ENCODE measurements around the gene ACTC1. TPM values are rescaled to one million over a fixed set of nuclear protein-coding genes. Genes with fewer than 3 reads are reported as not detected.

Gene ACTC1
- total RNA-seq: 1,126 TPM

DNA sequence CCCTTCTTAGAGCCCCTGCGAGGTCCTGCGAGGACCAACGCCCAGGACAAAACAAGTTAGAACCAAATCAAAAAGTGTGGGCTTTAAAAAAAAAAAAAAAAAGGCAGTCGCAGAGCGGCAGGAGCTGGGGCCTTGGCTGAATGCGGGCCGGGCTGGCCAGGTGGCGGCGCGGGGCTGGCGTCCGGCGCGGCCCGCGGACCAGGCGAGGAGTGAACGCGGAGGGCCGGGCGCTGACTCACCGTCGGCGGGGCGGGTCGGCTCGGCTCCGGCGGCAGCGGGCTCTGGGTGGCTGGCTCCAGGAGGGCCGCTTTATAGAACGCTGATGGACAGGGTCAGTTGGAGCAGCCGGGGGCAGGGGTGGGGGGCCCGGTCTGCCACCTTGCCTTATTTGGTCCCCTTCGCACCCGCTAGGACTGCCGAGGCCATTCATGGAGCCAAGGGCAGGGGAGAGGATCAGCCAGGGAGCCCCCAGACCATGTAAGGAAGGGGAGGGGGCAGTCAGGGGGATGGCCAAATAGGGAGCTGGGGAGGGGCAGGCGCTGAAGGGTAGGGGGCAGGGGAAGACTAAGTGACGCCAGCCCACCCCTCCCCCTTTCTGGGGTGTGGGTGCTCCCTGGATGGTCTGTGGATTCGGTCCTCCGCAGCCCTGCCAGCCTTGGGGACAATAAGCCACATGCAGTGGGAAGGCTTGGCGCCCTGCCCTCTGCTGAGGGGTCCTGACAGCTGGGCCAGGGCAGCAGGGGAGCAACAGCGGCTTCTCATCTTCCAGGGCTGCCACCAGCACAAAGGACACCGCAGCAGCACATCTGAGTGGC is at the start of gene ACTC1:
Gene ACTC1 (minus strand): TSS at position 283 of the 815 bp plus-strand sequence. CDS start 741 bp downstream, outside the sequence.
- peak within 1 kb of the TSS; percentile 50 to 72 (median 66) for H3K4me3 ChIP-seq (ENCODE audit: low read length in 3 of 3)
- no peaks in the 10 kb centered on the region for H3K9me3 ChIP-seq (ENCODE audit: control insufficient read depth in 3 of 3, low read length in 3 of 3)
- H3K9ac ChIP-seq (ENCODE audit: low read depth in 1 of 3, low read length in 3 of 3): peak within 1 kb of the TSS; percentile 62 to 85 (median 76)
- peaks cover 15 to 37% (median 22%) of the 10 kb centered on the region in 3 donors for H3K4me1 ChIP-seq (ENCODE audit: control insufficient read depth in 3 of 3, insufficient read depth in 3 of 3, low read length in 3 of 3)
- peaks cover 0 to 26% (median 8%) of the 10 kb centered on the region in 3 donors for H3K36me3 ChIP-seq (ENCODE audit: control insufficient read depth in 3 of 3, insufficient read depth in 3 of 3, low read length in 3 of 3)
- peaks cover 0 to 4% (median 0%) of the 10 kb centered on the region in 3 donors for H3K27me3 ChIP-seq (ENCODE audit: control insufficient read depth in 3 of 3, insufficient read depth in 3 of 3, low read length in 3 of 3)
- peak within 1 kb of the TSS; percentile 89 for H3K27ac ChIP-seq (ENCODE audit: low read depth, low read length)

DNA sequence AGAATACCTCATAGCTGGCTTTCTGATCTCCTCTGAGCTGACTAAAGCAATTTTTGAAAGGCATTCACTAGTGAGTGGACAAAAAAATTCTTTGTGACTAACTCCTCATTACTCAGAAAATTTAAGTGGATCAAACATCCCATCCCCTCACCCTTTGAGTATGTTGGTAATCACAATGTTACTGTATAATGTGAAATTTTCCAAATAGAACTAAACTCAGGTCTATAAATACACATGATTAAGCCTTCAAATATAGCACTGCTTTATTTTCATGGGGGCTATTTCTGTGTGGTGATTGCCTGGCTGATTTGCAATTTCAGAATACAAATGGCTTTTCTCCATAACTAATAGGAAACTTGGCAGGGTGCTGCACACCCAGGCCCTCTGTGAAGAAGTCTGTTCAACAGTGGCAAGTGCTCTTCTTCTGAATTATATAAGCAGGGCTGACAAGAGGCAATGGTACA is 45.9 kb upstream of the ACTC1 start:
- Histone ChIP-seq H3K27me3 (ENCODE audit: control insufficient read depth in 3 of 3, insufficient read depth in 3 of 3, low read length in 3 of 3) (no peaks in the 10 kb centered on the region), H3K9me3 (ENCODE audit: control insufficient read depth in 3 of 3, low read length in 3 of 3) (peaks cover 0 to 3% (median 3%) of the 10 kb centered on the region in 3 donors), H3K36me3 (ENCODE audit: control insufficient read depth in 3 of 3, insufficient read depth in 3 of 3, low read length in 3 of 3) (no peaks in the 10 kb centered on the region), H3K27ac (ENCODE audit: low read depth, low read length) (peak overlapping the region; percentile 58), H3K9ac (ENCODE audit: low read depth in 1 of 3, low read length in 3 of 3) (no peak overlapping the region), H3K4me1 (ENCODE audit: control insufficient read depth in 3 of 3, insufficient read depth in 3 of 3, low read length in 3 of 3) (peaks cover 0 to 5% (median 2%) of the 10 kb centered on the region in 3 donors), H3K4me3 (ENCODE audit: low read length in 3 of 3) (no peak overlapping the region)

DNA sequence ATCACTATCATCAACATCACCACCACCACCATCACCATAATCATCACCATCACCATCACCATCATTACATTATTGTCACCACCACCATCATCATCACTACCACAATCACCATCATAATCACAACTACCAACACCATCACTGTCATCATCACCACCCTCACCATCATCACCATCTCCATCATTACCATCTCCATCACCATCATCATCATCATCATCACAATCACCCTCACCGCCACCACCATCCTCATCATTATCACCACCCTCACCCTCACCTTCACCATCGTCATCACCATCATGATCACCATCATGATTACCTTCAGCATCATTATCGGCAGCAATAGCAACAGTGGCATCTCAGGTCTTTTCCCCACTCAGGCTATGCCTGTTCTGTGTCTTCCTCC is 42.9 kb upstream of the ACTC1 start:
- Histone ChIP-seq H3K4me3 (ENCODE audit: low read length in 3 of 3) (no peak overlapping the region), H3K27me3 (ENCODE audit: control insufficient read depth in 3 of 3, insufficient read depth in 3 of 3, low read length in 3 of 3) (no peaks in the 10 kb centered on the region), H3K36me3 (ENCODE audit: control insufficient read depth in 3 of 3, insufficient read depth in 3 of 3, low read length in 3 of 3) (no peaks in the 10 kb centered on the region), H3K9me3 (ENCODE audit: control insufficient read depth in 3 of 3, low read length in 3 of 3) (peaks cover 0 to 3% (median 3%) of the 10 kb centered on the region in 3 donors), H3K9ac (ENCODE audit: low read depth in 1 of 3, low read length in 3 of 3) (no peak overlapping the region), H3K4me1 (ENCODE audit: control insufficient read depth in 3 of 3, insufficient read depth in 3 of 3, low read length in 3 of 3) (peaks cover 0 to 5% (median 2%) of the 10 kb centered on the region in 3 donors), H3K27ac (ENCODE audit: low read depth, low read length) (peak overlapping the region; percentile 52)

DNA sequence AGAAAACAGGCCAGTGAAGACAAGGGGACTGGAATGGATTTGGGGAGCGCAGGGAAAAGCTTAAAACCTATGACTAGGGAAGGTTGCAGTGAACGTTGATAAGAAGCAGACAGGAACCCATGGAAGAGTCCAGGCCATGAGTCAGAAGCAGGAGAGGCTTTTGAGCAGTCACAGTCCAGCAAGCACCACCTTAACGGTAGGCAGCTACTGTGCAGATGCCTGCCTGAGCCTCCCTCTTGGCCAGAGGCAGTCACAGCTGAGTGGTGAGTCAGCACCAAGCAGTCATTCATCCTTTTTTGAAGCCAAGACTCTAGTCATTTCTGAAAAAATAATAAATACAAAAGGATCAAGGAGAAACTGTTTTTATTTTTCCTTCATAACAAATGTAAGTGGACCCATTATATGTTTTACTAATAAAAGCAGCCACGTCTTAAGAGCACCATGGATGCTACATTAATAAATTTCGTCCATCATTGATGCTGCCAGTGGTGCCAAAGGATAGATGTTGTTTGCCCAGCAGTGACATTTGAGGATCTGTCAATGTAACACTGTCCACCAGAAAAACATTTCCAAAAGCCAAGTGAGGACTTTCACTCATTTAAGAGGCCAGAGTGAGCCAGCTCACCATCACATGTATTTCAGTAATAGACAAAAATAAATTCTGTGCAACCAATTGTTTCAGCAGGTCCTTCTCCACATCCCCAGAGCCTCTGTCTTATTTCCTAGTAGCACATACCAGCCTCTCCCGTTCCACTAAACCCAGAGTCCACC is 42.1 kb upstream of the ACTC1 start:
- Histone ChIP-seq H3K9ac (ENCODE audit: low read depth in 1 of 3, low read length in 3 of 3) (no peak overlapping the region), H3K4me3 (ENCODE audit: low read length in 3 of 3) (no peak overlapping the region), H3K36me3 (ENCODE audit: control insufficient read depth in 3 of 3, insufficient read depth in 3 of 3, low read length in 3 of 3) (no peaks in the 10 kb centered on the region), H3K27me3 (ENCODE audit: control insufficient read depth in 3 of 3, insufficient read depth in 3 of 3, low read length in 3 of 3) (no peaks in the 10 kb centered on the region), H3K9me3 (ENCODE audit: control insufficient read depth in 3 of 3, low read length in 3 of 3) (peaks cover 0 to 3% (median 3%) of the 10 kb centered on the region in 3 donors), H3K27ac (ENCODE audit: low read depth, low read length) (peak overlapping the region; percentile 52), H3K4me1 (ENCODE audit: control insufficient read depth in 3 of 3, insufficient read depth in 3 of 3, low read length in 3 of 3) (peaks cover 0 to 5% (median 2%) of the 10 kb centered on the region in 3 donors)

DNA sequence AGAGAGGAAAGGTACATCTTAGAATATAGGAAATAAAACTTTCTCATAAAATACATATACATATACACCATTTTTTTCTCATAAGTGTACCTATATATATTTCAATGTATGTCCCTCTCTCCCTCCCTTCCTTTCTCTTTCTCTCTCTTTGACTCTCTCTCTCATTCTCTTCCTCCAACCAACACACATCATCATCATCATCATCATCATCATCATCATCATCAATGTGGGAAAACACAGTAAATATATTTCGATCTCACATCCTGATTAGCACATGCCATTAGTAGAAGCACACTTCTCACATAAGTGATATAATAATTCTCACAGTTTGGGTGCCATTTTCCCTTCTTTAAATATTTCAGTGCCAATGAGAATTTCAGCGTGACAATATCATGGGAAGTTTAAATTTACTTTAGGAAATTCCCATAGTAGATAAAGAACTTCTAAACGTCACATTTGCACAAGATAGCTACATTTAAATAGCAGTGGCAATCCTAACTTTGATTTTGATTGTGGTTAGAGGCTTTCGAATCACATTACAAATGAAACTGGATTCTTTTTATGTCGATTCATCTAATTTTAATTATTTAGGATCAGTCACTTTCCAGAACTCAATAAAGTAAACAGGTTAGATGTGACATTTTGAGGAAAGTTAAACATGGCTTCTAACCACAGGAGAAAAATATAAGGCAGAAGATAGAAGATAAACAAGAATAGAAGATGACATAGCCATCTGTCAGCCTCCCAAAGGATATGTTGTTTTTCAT is 33.0 kb upstream of the ACTC1 start:
- Histone ChIP-seq H3K27me3 (ENCODE audit: control insufficient read depth in 3 of 3, insufficient read depth in 3 of 3, low read length in 3 of 3) (no peaks in the 10 kb centered on the region), H3K9me3 (ENCODE audit: control insufficient read depth in 3 of 3, low read length in 3 of 3) (no peaks in the 10 kb centered on the region), H3K27ac (ENCODE audit: low read depth, low read length) (no peak overlapping the region), H3K9ac (ENCODE audit: low read depth in 1 of 3, low read length in 3 of 3) (no peak overlapping the region), H3K4me1 (ENCODE audit: control insufficient read depth in 3 of 3, insufficient read depth in 3 of 3, low read length in 3 of 3) (no peaks in the 10 kb centered on the region), H3K36me3 (ENCODE audit: control insufficient read depth in 3 of 3, insufficient read depth in 3 of 3, low read length in 3 of 3) (no peaks in the 10 kb centered on the region), H3K4me3 (ENCODE audit: low read length in 3 of 3) (no peak overlapping the region)

DNA sequence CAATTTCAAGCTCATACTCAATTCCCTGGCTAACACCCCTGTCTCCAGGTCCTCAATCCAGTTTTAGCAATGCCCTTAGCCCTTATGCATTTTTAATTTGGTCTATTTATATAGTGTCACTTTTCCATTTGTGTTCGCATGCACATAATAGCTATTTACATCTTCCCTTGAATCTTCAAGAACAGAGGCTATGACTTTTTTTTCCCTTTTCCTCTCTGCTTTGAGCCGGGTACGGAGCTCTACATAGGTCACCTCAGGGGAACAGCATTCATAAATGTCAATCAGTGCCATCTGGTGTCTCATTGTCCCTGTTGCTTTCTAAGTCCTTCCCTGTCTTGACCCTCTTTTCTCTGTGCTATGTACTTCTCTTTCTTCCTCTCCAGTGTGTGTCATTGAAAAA is 26.5 kb upstream of the ACTC1 start:
- H3K4me3 ChIP-seq (ENCODE audit: low read length in 3 of 3): no peak overlapping the region

DNA sequence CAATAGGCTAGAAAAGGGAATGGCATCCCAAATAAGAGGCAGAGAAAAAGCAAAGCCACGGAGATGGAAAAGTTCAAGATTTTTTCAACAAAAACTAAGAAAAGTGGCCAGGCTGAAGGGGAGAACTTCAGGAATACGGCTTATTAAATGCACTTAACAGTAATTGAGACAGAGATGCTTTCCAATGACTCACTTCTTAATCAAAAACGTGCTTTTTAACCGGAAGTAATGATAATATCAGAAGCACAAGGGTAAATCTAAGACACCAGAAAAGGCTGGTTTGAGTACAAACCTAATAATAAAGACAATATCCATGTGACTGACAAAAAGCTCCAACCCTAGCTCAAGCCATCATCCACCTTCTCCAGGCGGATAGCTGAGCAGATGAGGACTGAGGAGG is 24.8 kb upstream of the ACTC1 start:
- Histone ChIP-seq H3K27me3 (ENCODE audit: control insufficient read depth in 3 of 3, insufficient read depth in 3 of 3, low read length in 3 of 3) (no peaks in the 10 kb centered on the region), H3K9me3 (ENCODE audit: control insufficient read depth in 3 of 3, low read length in 3 of 3) (no peaks in the 10 kb centered on the region), H3K27ac (ENCODE audit: low read depth, low read length) (no peak overlapping the region), H3K4me1 (ENCODE audit: control insufficient read depth in 3 of 3, insufficient read depth in 3 of 3, low read length in 3 of 3) (no peaks in the 10 kb centered on the region), H3K36me3 (ENCODE audit: control insufficient read depth in 3 of 3, insufficient read depth in 3 of 3, low read length in 3 of 3) (no peaks in the 10 kb centered on the region), H3K9ac (ENCODE audit: low read depth in 1 of 3, low read length in 3 of 3) (no peak overlapping the region), H3K4me3 (ENCODE audit: low read length in 3 of 3) (no peak overlapping the region)

More for the DNA sequence above, 26.5 kb upstream of the ACTC1 start:
- Histone ChIP-seq H3K9ac (ENCODE audit: low read depth in 1 of 3, low read length in 3 of 3) (no peak overlapping the region), H3K4me1 (ENCODE audit: control insufficient read depth in 3 of 3, insufficient read depth in 3 of 3, low read length in 3 of 3) (no peaks in the 10 kb centered on the region), H3K36me3 (ENCODE audit: control insufficient read depth in 3 of 3, insufficient read depth in 3 of 3, low read length in 3 of 3) (no peaks in the 10 kb centered on the region), H3K27me3 (ENCODE audit: control insufficient read depth in 3 of 3, insufficient read depth in 3 of 3, low read length in 3 of 3) (no peaks in the 10 kb centered on the region), H3K9me3 (ENCODE audit: control insufficient read depth in 3 of 3, low read length in 3 of 3) (no peaks in the 10 kb centered on the region), H3K27ac (ENCODE audit: low read depth, low read length) (no peak overlapping the region)

DNA sequence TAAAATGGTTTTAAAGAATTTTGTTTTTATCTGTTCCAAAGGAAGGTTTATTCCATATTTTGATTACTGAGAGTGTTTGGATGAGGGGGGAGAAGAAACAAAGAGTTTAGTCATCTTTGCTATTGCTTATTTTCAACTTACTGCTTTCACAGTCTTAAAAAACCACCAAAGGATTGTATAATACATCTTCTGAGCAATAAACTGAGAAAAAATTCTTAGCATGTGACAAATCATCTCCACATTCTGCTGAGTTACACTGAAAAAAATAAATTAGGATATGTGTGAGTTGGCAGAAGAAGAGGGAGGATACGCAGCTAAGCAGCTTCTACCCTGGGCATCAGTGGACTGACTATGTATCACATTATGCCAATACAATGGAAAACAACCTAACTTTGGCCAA is 23.2 kb upstream of the ACTC1 start:
- no peaks in the 10 kb centered on the region for H3K36me3 ChIP-seq (ENCODE audit: control insufficient read depth in 3 of 3, insufficient read depth in 3 of 3, low read length in 3 of 3)

DNA sequence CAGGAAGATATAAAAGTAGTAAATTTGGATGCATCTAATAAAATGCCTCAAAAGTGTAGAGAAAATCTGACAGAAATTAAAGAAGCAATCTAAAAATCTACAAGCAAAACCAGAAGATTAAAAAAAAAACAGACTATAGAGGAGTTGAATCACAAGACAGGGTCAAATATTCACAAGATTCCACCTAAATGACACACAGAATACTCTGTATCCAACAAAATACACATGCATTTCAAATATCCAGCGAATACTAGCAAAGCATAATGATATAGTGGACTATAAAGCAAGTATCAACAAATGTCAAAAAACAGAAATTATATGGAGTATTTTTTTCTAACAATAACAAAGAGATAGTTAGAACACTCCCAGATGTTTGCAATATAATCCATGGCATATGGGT is 20.5 kb upstream of the ACTC1 start:
- no peaks in the 10 kb centered on the region for H3K9me3 ChIP-seq (ENCODE audit: control insufficient read depth in 3 of 3, low read length in 3 of 3)
- H3K4me1 ChIP-seq (ENCODE audit: control insufficient read depth in 3 of 3, insufficient read depth in 3 of 3, low read length in 3 of 3): peaks cover 0 to 3% (median 0%) of the 10 kb centered on the region in 3 donors
- H3K9ac ChIP-seq (ENCODE audit: low read depth in 1 of 3, low read length in 3 of 3): no peak overlapping the region
- H3K4me3 ChIP-seq (ENCODE audit: low read length in 3 of 3): no peak overlapping the region
- H3K27ac ChIP-seq (ENCODE audit: low read depth, low read length): no peak overlapping the region
- no peaks in the 10 kb centered on the region for H3K27me3 ChIP-seq (ENCODE audit: control insufficient read depth in 3 of 3, insufficient read depth in 3 of 3, low read length in 3 of 3)
- H3K36me3 ChIP-seq (ENCODE audit: control insufficient read depth in 3 of 3, insufficient read depth in 3 of 3, low read length in 3 of 3): no peaks in the 10 kb centered on the region

More for the DNA sequence above, 23.2 kb upstream of the ACTC1 start:
- Histone ChIP-seq H3K9me3 (ENCODE audit: control insufficient read depth in 3 of 3, low read length in 3 of 3) (no peaks in the 10 kb centered on the region), H3K4me1 (ENCODE audit: control insufficient read depth in 3 of 3, insufficient read depth in 3 of 3, low read length in 3 of 3) (no peaks in the 10 kb centered on the region), H3K27me3 (ENCODE audit: control insufficient read depth in 3 of 3, insufficient read depth in 3 of 3, low read length in 3 of 3) (no peaks in the 10 kb centered on the region), H3K4me3 (ENCODE audit: low read length in 3 of 3) (no peak overlapping the region), H3K9ac (ENCODE audit: low read depth in 1 of 3, low read length in 3 of 3) (no peak overlapping the region), H3K27ac (ENCODE audit: low read depth, low read length) (no peak overlapping the region)

All from skeletal muscle tissue (tissue), 4 donors.